ENCODE data around the gene BRME1. TPM values are rescaled to one million over a fixed set of nuclear protein-coding genes. Genes with fewer than 3 reads are reported as not detected.
"Not testable (repeated sequence)": the region's sequence is repeated elsewhere in the genome, so short reads cannot be mapped to it uniquely, and the experiment has no call there.

Gene BRME1
- total RNA-seq, 1 experiment from 2014 or later, result 17.4 TPM

GRCh38 chr19:13926715-13927114 is 20.8 kb upstream of the BRME1 start:
- Mint-ChIP-seq H3K36me3 (ENCODE audit: insufficient read depth, unreplicated experiment) (peaks cover 50% of the 10 kb centered on the region), H3K27me3 (ENCODE audit: insufficient read depth, unreplicated experiment) (no peaks in the 10 kb centered on the region), H3K4me1 (ENCODE audit: low read depth, unreplicated experiment) (no peaks in the 10 kb centered on the region), H3K27ac (ENCODE audit: unreplicated experiment) (no peak overlapping the region), H3K9me3 (ENCODE audit: unreplicated experiment) (no peaks in the 10 kb centered on the region), H3K4me3 (ENCODE audit: unreplicated experiment) (no peak overlapping the region)
- intact Hi-C loops (cut with micrococcal nuclease; ENCODE audit: unreplicated experiment), result no loop called here
- Histone ChIP-seq H3K9me3 (no peaks in the 10 kb centered on the region), H3K27me3 (replicated peaks; ENCODE audit: control insufficient read depth, insufficient read depth, low read length) (no peaks in the 10 kb centered on the region), H3K4me3 (ENCODE audit: low read depth, low read length) (no peak overlapping the region), H3K4me1 (no peaks in the 10 kb centered on the region), H3K36me3 (ENCODE audit: control insufficient read depth, insufficient read depth, low read length) (peaks cover under 1% of the 10 kb centered on the region; the same call in 1 of the 2 replicates)
- DNase-seq, result no peak
- CTCF ChIA-PET, result no interaction called here
- POLR2A ChIA-PET, result no interaction called here
- no TSS peak for BruUV-seq (replicated peaks)
- TF ChIP-seq CTCF (IDR thresholded peaks at IDR 0.05; ENCODE audit: insufficient read depth in 1 of 2, low read depth in 1 of 2, low read length in 1 of 2, severe bottlenecking in 1 of 2, unreplicated experiment in 1 of 2), result no peak

GRCh38 chr19:13926010-13926409 is 20.1 kb upstream of the BRME1 start:
- Histone ChIP-seq H3K4me3 (ENCODE audit: low read depth, low read length) (no peak overlapping the region), H3K36me3 (ENCODE audit: control insufficient read depth, insufficient read depth, low read length) (peaks cover 2% of the 10 kb centered on the region), H3K4me1 (no peaks in the 10 kb centered on the region), H3K9me3 (no peaks in the 10 kb centered on the region), H3K27me3 (replicated peaks; ENCODE audit: control insufficient read depth, insufficient read depth, low read length) (no peaks in the 10 kb centered on the region)
- Mint-ChIP-seq H3K27me3 (ENCODE audit: insufficient read depth, unreplicated experiment) (no peaks in the 10 kb centered on the region), H3K27ac (ENCODE audit: unreplicated experiment) (no peak overlapping the region), H3K36me3 (ENCODE audit: insufficient read depth, unreplicated experiment) (peaks cover 57% of the 10 kb centered on the region), H3K4me1 (ENCODE audit: low read depth, unreplicated experiment) (no peaks in the 10 kb centered on the region), H3K9me3 (ENCODE audit: unreplicated experiment) (no peaks in the 10 kb centered on the region), H3K4me3 (ENCODE audit: unreplicated experiment) (no peak overlapping the region)
- TF ChIP-seq CTCF (IDR thresholded peaks at IDR 0.05; ENCODE audit: insufficient read depth in 1 of 2, low read depth in 1 of 2, low read length in 1 of 2, severe bottlenecking in 1 of 2, unreplicated experiment in 1 of 2), result no peak
- ChIA-PET CTCF (no interaction called here), POLR2A (interaction anchor here (0.6 kb wide), 1 partner anchor 25 kb away, joined by 6 read pairs; no protein-coding TSS in a partner anchor)
- BruUV-seq (replicated peaks), result no TSS peak
- intact Hi-C loops (cut with micrococcal nuclease; ENCODE audit: unreplicated experiment), result no loop called here
- no peak for DNase-seq

GRCh38 chr19:13923194-13923987 is 17.5 kb upstream of the BRME1 start:
- H3K4me1 ChIP-seq, result no peaks in the 10 kb centered on the region
- no peak overlapping the region for H3K4me3 ChIP-seq (ENCODE audit: low read depth, low read length)
- peaks cover 6% of the 10 kb centered on the region for H3K36me3 ChIP-seq (ENCODE audit: control insufficient read depth, insufficient read depth, low read length)
- no peak for DNase-seq
- BruUV-seq (replicated peaks), result no TSS peak
- Mint-ChIP-seq H3K27me3 (ENCODE audit: insufficient read depth, unreplicated experiment) (no peaks in the 10 kb centered on the region), H3K9me3 (ENCODE audit: unreplicated experiment) (no peaks in the 10 kb centered on the region), H3K36me3 (ENCODE audit: insufficient read depth, unreplicated experiment) (peaks cover 77% of the 10 kb centered on the region), H3K4me1 (ENCODE audit: low read depth, unreplicated experiment) (no peaks in the 10 kb centered on the region), H3K4me3 (ENCODE audit: unreplicated experiment) (no peak overlapping the region), H3K27ac (ENCODE audit: unreplicated experiment) (no peak overlapping the region)
- no peaks in the 10 kb centered on the region for H3K27me3 ChIP-seq (replicated peaks; ENCODE audit: control insufficient read depth, insufficient read depth, low read length)
- H3K9me3 ChIP-seq, result peaks cover 4% of the 10 kb centered on the region; the same call in 1 of the 2 replicates
- POLR2A ChIA-PET, result no interaction called here
- CTCF ChIA-PET, result no interaction called here
- no peak for TF ChIP-seq CTCF (IDR thresholded peaks at IDR 0.05; ENCODE audit: insufficient read depth in 1 of 2, low read depth in 1 of 2, low read length in 1 of 2, severe bottlenecking in 1 of 2, unreplicated experiment in 1 of 2)
- intact Hi-C loops (cut with micrococcal nuclease; ENCODE audit: unreplicated experiment), result no loop called here

- H3K27me3 ChIP-seq (replicated peaks; ENCODE audit: control insufficient read depth, insufficient read depth, low read length); intact Hi-C loops (cut with micrococcal nuclease; ENCODE audit: unreplicated experiment); BruUV-seq (replicated peaks); CTCF ChIA-PET; H3K9me3 ChIP-seq; H3K4me3 ChIP-seq (ENCODE audit: low read depth, low read length); H3K4me1 Mint-ChIP-seq (ENCODE audit: low read depth, unreplicated experiment); H3K36me3 ChIP-seq (ENCODE audit: control insufficient read depth, insufficient read depth, low read length); H3K27me3 Mint-ChIP-seq (ENCODE audit: insufficient read depth, unreplicated experiment); H3K27ac Mint-ChIP-seq (ENCODE audit: unreplicated experiment); DNase-seq; POLR2A ChIA-PET; H3K9me3 Mint-ChIP-seq (ENCODE audit: unreplicated experiment); H3K4me3 Mint-ChIP-seq (ENCODE audit: unreplicated experiment); H3K4me1 ChIP-seq: not testable (repeated sequence)
- H3K36me3 Mint-ChIP-seq (ENCODE audit: insufficient read depth, unreplicated experiment), result peaks cover 77% of the 10 kb centered on the region
These were observed 16.2 kb upstream of the BRME1 start for GRCh38 chr19:13922118-13922517.
